ENCODE results near the gene ARHGEF33. TPM values are rescaled to one million over a fixed set of nuclear protein-coding genes. Genes with fewer than 3 reads are reported as not detected.

The ARHGEF33 gene
- total RNA-seq, 1 experiment from 2014 or later = 0.04 TPM

GRCh38 chr2:38988716-38989115 is 99.0 kb downstream of the ARHGEF33 start:
- CTCF ChIA-PET = no interaction called here

DNA sequence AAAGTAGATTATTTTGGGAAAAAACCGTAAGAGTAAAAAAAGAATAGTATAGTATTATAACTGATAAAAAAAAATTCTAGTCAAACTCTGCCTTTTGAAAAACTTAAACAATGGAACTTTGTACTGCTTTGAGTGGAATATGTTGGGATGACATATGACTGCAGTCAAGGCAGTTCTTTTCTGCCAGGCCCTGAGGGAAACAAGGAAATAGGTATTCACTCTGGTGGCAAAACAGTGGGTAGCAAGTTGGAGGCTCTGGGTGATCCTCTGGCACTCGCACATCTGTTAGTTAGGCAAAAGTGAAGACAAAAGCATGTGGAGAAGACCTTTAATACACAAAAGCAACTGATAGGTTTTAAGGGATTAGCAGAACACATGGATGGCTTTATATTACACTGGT is 102.2 kb downstream of the ARHGEF33 start:
- no TSS peak for BruUV-seq (replicated peaks)
- no peaks in the 10 kb centered on the region for H3K4me1 ChIP-seq (ENCODE audit: insufficient read depth, low read length)
- no peaks in the 10 kb centered on the region for H3K9me2 ChIP-seq (replicated peaks; ENCODE audit: low read length)
- H3K36me3 ChIP-seq (ENCODE audit: low read depth, low read length) = peaks cover 29% of the 10 kb centered on the region
- H3K9ac ChIP-seq (ENCODE audit: low read length) = no peak overlapping the region
- TF ChIP-seq EZH2 (IDR thresholded peaks at IDR 0.05; ENCODE audit: low read length, unreplicated experiment) (no peak), EZH2phosphoT487 (IDR thresholded peaks at IDR 0.05; ENCODE audit: borderline replicate concordance, low read length) (no peak)
- TF ChIP-seq, protein P1, sequence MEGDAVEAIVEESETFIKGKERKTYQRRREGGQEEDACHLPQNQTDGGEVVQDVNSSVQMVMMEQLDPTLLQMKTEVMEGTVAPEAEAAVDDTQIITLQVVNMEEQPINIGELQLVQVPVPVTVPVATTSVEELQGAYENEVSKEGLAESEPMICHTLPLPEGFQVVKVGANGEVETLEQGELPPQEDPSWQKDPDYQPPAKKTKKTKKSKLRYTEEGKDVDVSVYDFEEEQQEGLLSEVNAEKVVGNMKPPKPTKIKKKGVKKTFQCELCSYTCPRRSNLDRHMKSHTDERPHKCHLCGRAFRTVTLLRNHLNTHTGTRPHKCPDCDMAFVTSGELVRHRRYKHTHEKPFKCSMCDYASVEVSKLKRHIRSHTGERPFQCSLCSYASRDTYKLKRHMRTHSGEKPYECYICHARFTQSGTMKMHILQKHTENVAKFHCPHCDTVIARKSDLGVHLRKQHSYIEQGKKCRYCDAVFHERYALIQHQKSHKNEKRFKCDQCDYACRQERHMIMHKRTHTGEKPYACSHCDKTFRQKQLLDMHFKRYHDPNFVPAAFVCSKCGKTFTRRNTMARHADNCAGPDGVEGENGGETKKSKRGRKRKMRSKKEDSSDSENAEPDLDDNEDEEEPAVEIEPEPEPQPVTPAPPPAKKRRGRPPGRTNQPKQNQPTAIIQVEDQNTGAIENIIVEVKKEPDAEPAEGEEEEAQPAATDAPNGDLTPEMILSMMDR (conservative IDR thresholded peaks at IDR 0.05; ENCODE audit: low read depth, low read length) = no peak
- H3K27ac ChIP-seq (ENCODE audit: low read length) = no peak overlapping the region
- H3K79me2 ChIP-seq (ENCODE audit: low read length) = no peaks in the 10 kb centered on the region
- DNase-seq = no peak
- H3K4me3 ChIP-seq (ENCODE audit: low read length) = no peak overlapping the region
- CTCF ChIA-PET = no interaction called here
- H3K27me3 ChIP-seq (ENCODE audit: low read length) = no peaks in the 10 kb centered on the region
- ATAC-seq = no peak
- no peak overlapping the region for H3K4me2 ChIP-seq (ENCODE audit: low read length)
- no peaks in the 10 kb centered on the region for H4K20me1 ChIP-seq (ENCODE audit: low read length)
- H3F3A ChIP-seq (ENCODE audit: low read length, unreplicated experiment) = no peaks in the 10 kb centered on the region
- POLR2A ChIA-PET (ENCODE audit: unreplicated experiment) = no interaction called here
- H3K9me3 ChIP-seq (ENCODE audit: low read length) = no peaks in the 10 kb centered on the region
- H2AFZ ChIP-seq (ENCODE audit: low read length) = no peak overlapping the region
- intact Hi-C loops (cut with micrococcal nuclease) = no loop called here

More at GRCh38 chr2:38988716-38989115, 99.0 kb downstream of the ARHGEF33 start:
- DNase-seq (no peak), ATAC-seq (no peak)
- BruUV-seq (replicated peaks) = no TSS peak
- Histone ChIP-seq H3K4me3 (ENCODE audit: low read length) (no peak overlapping the region), H3K27ac (ENCODE audit: low read length) (no peak overlapping the region), H3K79me2 (ENCODE audit: low read length) (no peaks in the 10 kb centered on the region), H3K9ac (ENCODE audit: low read length) (no peak overlapping the region), H2AFZ (ENCODE audit: low read length) (no peak overlapping the region), H3F3A (ENCODE audit: low read length, unreplicated experiment) (no peaks in the 10 kb centered on the region), H3K4me1 (ENCODE audit: insufficient read depth, low read length) (no peaks in the 10 kb centered on the region), H3K27me3 (ENCODE audit: low read length) (no peaks in the 10 kb centered on the region), H3K9me3 (ENCODE audit: low read length) (no peaks in the 10 kb centered on the region), H3K9me2 (replicated peaks; ENCODE audit: low read length) (no peaks in the 10 kb centered on the region), H3K4me2 (ENCODE audit: low read length) (no peak overlapping the region), H3K36me3 (ENCODE audit: low read depth, low read length) (peaks cover 17% of the 10 kb centered on the region), H4K20me1 (ENCODE audit: low read length) (no peaks in the 10 kb centered on the region)
- POLR2A ChIA-PET (ENCODE audit: unreplicated experiment) = no interaction called here
- intact Hi-C loops (cut with micrococcal nuclease) = no loop called here
- TF ChIP-seq, protein P1 (conservative IDR thresholded peaks at IDR 0.05; ENCODE audit: low read depth, low read length) = no peak
- no peak for TF ChIP-seq EZH2phosphoT487 (IDR thresholded peaks at IDR 0.05; ENCODE audit: borderline replicate concordance, low read length)
- no peak for TF ChIP-seq EZH2 (IDR thresholded peaks at IDR 0.05; ENCODE audit: low read length, unreplicated experiment)

GRCh38 chr2:38997781-38998180 is 108.1 kb downstream of the ARHGEF33 start:
- DNase-seq = peak; percentile 91
- ATAC-seq = peak; percentile 98
- Histone ChIP-seq H3K9me3 (ENCODE audit: low read length) (no peaks in the 10 kb centered on the region), H3K36me3 (ENCODE audit: low read depth, low read length) (peaks cover 23% of the 10 kb centered on the region), H3F3A (ENCODE audit: low read length, unreplicated experiment) (no peaks in the 10 kb centered on the region), H2AFZ (ENCODE audit: low read length) (no peak overlapping the region), H3K9me2 (replicated peaks; ENCODE audit: low read length) (no peaks in the 10 kb centered on the region), H3K9ac (ENCODE audit: low read length) (no peak overlapping the region; the same call in 1 of the 2 replicates), H3K4me3 (ENCODE audit: low read length) (no peak overlapping the region), H4K20me1 (ENCODE audit: low read length) (no peaks in the 10 kb centered on the region), H3K27me3 (ENCODE audit: low read length) (no peaks in the 10 kb centered on the region), H3K27ac (ENCODE audit: low read length) (peak overlapping the region; percentile 68), H3K4me1 (ENCODE audit: insufficient read depth, low read length) (peaks cover 13% of the 10 kb centered on the region), H3K79me2 (ENCODE audit: low read length) (no peaks in the 10 kb centered on the region), H3K4me2 (ENCODE audit: low read length) (no peak overlapping the region)
- TF ChIP-seq, protein P1 (conservative IDR thresholded peaks at IDR 0.05; ENCODE audit: low read depth, low read length) = no peak
- no peak for TF ChIP-seq EZH2phosphoT487 (IDR thresholded peaks at IDR 0.05; ENCODE audit: borderline replicate concordance, low read length)
- no peak for TF ChIP-seq EZH2 (IDR thresholded peaks at IDR 0.05; ENCODE audit: low read length, unreplicated experiment)
- no TSS peak for BruUV-seq (replicated peaks)
- CTCF ChIA-PET = interaction anchor here (1.1 kb wide), 1 partner anchor 51 kb away, joined by 3 read pairs; no protein-coding TSS in a partner anchor
- intact Hi-C loops (cut with micrococcal nuclease) = no loop called here
- POLR2A ChIA-PET (ENCODE audit: unreplicated experiment) = interaction anchor here (0.5 kb wide), 1 partner anchor 246 kb away, joined by 4 read pairs; the partner anchor contains the start of gene SRSF7

Measured in PC-3 (cell line).